ENCODE data around the gene SLC35B3.
"Not testable (repeated sequence)": the region's sequence is repeated elsewhere in the genome, so short reads cannot be mapped to it uniquely, and the experiment has no call there.

The SLC35B3 gene

DNA sequence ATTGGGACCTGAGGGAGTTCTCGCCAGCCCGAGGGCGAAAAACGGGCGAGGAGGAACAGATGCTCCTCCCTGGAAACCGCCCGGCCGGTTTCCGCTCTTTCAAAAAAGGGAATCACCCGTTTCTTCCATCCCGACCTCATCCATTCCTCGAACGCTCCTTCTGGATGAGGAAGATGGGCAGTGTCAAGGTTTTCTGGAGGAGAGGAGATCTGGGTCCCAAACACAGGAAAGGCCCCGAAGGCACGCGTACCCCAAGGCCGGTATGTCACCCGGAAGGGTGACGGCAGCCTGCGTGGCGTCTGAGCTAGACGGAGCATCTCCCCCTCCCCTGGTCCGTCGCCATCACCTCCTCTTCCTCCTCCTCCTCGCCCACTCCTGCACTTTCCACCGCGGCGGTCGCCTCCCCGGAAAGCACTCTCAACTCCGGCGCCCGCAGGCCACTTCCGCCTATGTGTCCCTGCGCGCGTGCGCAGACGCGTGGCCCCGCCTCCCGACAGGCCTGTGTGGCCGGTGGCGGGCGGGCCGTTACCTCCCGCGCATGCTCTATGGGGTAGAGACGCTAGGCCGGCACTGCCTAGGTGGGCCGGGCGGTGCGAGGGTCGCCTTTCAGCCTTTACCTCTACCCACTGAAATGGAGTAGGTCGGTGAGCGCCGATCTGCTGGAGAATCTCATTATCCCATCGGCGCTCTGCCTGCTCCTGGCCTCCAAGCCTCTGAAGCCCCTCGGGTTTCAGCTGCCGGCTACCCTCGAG, at the start of gene SLC35B3:
Gene SLC35B3, minus strand, starts transcription at position 453 of the 752 bp plus-strand sequence.
- DNase-seq, result peak; percentile 97

DNA sequence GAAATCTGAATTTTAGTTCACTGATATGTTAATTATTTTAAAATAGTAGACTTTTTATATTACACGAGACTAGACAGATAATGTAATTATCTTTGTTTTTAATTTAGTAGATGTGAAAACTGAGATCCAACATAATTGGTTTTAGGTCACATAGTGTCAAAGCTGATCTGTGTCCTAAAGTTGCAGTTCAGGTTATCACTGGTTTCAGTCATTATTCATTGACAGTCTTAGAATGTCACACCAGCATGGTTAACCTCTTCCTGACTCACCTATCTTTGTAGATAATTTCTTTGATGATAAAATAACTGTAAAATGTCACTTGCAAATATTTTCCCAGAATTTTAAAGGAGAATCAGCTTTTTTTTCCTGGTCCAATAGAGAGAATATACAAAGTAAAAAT, 48.3 kb upstream of the SLC35B3 start:
- no peak for DNase-seq

DNA sequence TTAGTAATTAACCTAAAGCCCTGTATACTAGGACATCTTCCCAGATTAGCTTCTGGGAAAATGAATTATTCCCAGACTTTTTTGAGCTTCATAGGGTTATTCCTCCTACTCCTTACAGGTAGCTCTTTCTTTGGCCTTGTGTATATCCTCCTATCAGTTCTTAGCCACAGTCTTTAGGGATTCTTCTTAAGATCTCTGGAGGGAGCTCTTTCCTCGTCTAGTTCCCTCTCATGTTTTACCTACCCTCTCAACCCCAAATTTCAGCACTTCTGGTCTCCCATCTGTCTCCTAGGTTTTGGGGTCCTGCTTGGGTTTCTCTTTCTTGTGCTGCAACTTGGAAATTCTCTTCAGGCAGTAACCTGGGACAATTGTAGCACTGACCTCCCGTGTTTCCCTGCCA, 46.4 kb upstream of the SLC35B3 start:
- no peak for DNase-seq

DNA sequence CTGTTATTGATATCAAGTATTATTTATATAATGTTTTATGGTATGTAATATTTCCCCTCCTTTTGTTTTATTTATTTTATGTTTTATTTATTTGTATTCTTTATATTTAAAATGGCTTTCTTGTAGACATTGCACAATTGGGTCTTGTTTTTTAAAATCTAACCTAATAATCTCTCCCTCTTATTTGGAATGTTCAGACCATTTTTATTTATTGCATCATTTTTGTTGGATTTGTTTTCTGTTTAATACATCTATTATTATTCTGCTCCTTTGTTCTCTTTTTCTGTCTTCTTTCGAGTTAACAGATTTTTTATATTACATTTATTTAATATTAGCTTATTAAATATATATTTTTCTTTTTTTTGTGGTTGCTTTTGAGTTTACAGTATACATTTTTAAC, 43.1 kb upstream of the SLC35B3 start:
- DNase-seq, result no peak

DNA sequence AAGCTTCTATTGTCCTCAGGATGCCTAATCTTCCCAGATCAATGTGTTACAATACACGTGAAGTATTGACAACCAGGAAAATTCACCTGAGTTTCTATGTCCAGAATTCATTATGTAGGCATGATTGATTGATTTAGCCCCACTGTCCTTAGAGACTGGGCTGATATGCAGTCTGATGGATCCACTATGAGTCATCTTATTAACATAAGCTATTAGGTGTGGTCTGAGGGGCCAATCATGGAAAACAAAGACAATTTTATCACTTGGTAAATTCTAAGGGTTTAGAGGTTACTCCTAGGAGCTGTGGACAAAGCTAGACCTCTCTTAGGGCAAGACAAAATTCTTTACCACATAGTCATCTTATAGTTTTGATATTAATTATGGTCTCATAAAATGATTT, 41.3 kb upstream of the SLC35B3 start:
- DNase-seq, result no peak

DNA sequence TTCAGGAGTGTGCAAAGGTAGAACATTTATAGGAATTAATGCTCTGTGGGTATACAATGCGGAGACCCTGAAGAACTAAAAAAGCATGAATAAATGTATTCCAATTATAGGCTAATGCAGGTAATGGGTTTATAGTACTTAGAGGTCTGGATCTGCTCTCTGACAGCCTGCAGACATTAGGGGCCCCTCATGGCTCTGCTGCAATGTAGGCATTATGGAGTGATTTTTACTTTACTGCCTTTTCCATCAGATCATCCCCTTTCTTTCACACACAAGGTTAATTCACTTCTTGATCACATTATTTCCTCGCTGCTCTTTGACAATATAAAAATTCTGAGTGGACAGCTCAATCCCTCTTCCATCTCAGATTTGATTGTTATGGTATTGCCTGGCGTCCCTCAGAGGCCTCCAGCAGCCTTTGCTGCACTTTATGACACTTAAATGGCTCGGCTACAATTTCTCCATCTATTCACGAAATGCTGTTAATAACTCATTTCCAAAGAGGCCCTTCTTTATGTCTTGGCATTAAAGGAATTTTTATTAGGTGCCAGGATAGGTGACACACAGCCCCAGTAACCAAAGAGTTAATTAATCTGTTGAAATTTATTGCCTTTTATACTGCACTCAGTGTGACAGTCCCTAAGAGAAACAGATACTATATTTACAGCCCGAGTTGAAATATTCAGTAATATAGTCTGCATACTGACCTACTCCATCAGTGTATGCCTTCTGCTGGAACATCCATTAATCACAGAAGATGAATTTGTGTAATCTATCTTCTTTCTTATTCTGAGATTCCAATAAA, 33.4 kb upstream of the SLC35B3 start:
- no peak for DNase-seq

DNA sequence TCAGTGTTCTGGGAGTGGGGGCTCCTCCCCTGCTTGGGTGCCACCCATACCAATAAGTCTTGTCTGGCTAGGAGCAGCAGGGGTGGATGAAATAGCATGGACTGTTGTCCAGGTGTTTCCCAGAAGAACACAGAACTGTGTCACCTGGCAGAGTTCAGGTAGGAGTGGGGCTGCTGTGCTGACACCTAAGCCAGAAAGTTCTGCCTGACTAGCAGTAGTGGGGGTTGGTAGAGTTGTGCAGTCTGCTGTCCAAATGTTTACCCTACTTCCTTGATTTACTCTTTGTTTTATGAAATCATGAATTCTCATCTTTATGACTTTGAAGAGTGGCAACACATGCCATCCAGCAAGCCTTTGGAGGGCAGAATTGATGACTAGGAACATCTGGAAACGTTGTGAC, 27.3 kb upstream of the SLC35B3 start:
- DNase-seq, result no peak

DNA sequence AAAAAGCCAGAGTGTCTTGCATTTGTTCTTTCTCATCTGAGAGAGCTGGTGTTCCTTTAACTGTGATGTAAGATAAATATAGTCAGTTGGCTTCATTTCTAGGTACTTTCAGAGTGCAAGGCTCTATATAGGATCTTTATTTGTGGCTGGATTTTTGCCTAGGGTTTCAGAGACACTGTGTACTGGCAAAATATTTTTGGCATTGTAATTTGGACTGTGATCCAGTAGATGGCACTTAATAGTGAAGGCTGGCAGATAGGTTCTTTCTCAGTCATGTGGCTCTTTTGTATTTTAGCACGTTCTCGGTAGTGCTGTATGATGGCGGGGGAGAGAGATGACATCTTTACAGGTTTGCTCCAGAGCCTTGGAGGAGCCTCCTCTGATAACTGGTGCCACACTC, 26.8 kb upstream of the SLC35B3 start:
- no peak for DNase-seq

DNA sequence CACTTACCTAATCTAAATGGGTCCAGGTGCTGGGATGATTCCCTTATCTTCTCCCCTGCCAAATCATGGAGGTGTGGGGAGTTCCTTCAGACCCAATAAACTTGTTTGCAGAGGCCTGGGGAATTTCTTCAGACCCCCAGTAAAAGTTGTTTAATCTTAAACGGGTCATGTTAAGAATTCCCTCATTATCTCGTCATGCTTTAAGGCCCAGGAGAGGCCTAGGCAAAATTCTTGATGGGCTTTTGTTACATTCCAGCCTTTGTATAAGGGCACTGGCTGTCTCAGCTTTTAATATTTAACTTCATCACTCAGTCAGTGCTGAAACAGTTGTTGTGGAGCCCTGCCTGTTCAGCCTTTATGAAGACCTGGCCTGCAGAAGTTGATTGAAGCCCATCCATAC, 11.0 kb upstream of the SLC35B3 start:
- no peak for DNase-seq

DNA sequence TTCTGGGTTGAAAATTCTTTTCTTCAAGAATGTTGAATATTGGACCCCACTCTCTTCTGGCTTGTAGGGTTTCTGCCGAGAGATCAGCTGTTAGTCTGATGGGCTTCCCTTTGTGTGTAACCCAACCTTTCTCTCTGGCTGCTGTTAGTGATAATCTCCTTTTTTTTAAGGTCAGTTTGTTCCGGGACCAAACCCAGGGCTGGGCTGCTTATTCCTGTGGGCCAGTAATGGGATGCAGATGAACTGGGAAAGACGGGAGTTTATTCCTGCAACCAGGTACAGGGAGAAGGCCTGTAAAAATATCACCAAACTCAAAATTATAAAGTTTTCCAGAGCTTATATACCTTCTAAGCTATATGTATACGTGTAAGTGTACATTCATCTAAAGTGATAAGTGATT, 10.6 kb upstream of the SLC35B3 start:
- not testable (repeated sequence) for DNase-seq

DNA sequence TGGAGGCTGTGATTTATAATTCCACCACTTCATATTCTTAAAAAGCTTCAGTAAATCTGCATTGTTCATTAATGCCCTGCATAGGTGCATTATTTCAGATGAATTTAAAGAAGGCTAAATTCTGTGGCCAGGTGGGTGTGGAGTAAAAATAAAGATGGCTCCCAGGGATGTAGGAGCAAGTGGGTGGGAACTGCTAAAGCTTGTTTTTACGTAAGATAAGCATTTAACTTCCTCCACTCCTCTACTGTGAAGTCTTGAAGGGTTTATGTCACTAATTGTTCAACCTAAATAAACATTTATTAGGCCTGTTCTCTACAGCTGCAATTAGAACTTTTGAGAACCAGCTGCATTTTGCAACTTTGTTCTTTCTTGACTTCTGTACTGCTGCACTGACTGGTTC, 6.8 kb upstream of the SLC35B3 start:
- no peak for DNase-seq

DNA sequence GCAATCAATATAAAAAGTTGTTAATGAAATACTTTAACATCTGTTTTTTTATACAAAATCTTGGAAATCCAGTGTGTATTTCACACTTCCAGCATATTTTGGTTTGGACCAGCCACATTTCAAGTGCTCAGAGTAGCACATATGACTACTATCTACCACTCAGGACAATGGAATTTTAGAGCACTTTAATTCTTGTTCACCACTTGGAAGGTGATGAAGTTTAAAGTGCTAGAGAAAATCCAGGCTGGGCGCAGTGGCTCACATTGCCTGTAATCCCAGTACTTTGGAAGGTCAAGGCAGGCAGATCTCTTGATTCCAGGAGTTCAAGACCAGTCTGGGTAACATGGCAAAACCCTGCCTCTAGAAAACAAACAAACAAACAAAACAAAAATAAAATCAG, 6.1 kb upstream of the SLC35B3 start:
- no peak for DNase-seq

DNA sequence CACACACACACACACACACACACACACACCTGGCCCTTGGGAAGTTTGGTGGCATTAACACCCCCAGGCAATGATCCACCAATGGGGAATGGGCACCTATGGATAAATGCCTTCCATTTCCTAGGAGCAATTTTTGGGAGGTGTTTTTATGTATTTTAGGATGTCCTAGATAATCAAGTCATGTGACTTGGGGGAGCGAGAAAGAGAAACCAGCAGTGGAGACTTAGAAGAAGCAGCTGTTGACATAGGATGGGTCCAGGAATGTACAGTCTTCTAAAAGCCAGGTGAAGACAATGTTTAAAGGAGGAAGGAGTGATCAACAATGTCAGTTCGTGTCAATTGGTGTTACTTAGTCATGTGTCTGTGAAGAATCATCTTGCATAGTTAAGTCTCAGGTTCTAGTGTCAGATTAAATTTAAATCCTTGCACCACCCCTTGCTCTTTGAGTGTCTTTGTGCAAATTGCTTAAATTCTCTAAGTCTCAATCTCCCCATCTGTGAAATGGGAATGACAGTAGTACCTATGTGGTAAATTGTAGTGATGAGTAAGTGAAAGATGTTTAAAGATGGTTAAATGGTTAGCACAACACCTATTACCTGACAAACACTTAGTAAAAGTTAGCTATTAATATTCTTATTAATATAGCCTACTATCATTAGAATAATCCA, 4.4 kb upstream of the SLC35B3 start:
- DNase-seq, result no peak

DNA sequence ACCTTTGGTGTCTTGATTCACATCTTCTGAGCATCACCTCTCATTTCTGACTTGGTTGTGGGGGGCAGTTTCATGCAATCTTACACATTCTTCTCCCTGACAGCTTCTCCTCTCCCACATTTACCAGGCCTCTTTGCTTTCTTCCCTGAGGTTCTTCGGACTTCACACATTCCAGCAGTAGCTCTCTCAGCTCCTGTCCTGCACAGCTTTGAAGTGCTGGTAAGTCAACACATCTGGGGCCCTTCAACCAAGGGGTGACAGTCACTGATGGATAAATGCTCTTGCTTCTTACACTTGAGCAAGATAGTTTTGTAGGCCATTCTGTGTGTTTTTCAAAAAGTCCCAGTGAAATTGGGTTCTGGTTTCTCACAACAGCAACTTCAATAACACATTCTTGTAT, 2.5 kb upstream of the SLC35B3 start:
- DNase-seq, result no peak

DNA sequence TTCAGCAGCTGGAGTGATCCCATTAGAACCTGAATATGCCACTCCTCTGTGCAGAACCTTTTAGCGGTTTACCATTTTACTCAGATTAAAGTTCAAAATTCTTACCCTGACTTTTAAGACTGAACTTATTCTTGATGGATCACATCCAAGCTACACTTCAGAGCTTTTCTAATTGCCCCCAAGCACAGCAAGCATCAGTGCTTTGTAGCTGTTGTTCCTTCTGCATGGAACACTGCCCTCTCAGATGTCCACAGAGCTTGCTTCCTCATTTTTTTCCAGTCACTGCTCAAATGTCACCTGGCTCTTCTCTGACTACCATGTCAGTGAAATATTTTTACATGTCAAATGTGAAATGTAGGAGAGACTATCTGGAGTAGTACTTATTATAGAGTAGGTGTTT, 1.6 kb upstream of the SLC35B3 start:
- no peak for DNase-seq

DNA sequence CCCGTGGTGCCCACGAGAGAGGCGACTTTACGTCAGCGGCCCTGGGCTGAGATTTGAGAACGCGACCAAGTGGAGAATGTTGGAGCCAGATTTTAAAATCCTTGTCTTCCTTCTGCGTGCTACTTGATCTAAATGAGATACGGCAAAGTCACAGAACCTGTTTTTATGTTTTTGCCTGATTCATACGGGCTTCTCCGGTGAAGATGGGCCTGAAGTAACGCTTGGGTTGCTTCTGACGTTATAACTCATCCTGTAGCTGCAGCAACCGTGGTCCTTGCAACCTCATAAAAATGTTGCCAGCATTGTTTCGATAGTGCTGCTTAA, 462 bp upstream of the SLC35B3 start:
- no peak for DNase-seq

DNA sequence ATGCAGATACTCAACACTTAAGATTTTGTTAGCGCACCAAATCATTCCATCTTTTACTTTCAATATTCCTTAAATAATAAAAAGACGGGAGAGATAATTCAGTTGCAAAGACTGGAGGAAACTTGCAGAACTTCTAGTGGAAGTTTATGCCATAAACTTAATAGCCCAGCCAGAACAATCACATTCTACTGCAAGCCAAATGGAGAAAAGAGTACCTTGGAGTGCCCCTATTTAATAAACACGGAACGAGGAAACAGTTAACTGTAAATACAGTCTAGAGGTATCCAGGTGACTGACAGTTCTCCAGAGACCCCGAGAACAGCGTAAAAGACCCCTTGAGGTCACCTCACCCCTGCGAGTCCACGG, 635 bp downstream of the SLC35B3 start:
- no peak for DNase-seq

DNA sequence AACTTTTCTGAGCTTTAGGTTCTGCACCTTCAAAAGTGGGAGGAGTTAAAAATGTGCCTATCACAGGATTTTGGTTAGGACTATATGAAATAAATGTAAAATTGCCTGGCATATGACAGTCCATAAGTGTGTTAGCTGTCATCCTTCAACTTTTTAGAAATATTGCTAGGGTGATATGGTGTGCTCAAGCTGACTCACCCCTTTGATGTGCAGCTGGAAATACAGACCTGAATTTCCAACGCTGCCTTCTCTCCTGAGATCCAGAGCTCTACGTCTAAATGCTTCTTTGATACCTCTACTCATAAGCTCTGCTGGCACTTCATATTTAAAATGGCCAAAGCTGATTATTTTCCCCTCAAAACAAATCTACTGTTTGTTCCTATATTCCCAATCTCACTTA, 2.7 kb downstream of the SLC35B3 start:
- DNase-seq, result no peak

DNA sequence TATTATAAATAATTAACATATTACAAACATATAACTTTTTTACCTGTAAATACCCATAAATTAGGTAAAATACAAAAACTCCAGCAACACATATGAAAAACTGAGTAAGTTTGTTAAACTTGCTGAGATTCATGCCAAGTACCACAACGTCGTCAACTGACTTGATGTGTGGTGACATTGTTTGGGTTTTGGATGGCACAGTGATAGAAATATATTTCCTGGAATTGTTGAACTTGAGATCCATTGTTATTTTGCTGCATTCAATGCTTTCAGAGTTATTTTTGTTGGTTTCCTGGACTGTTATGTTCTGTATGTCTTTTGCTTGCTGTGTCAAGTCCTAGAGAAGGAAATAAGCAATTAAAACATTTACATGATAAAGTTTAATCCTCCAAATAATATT, 5.5 kb downstream of the SLC35B3 start:
- no peak for DNase-seq

DNA sequence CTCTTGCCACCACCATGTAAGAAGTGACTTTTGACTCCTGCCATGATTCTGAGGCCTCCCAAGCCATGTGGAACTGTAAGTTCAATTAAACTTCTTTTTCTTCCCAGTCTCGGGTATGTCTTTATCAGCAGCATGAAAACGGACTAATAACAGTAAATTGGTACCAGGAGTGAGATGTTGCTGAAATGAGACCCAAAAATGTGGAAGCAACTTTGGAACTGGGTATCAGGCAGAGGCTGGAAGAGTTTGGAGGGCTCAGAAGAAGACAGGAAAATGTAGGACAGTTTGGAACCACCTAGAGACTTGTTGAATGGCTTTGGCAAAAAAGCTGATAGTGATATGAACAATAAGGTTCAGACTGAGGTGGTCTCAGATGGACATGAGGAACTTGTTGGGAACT, 8.8 kb downstream of the SLC35B3 start:
- not testable (repeated sequence) for DNase-seq

DNA sequence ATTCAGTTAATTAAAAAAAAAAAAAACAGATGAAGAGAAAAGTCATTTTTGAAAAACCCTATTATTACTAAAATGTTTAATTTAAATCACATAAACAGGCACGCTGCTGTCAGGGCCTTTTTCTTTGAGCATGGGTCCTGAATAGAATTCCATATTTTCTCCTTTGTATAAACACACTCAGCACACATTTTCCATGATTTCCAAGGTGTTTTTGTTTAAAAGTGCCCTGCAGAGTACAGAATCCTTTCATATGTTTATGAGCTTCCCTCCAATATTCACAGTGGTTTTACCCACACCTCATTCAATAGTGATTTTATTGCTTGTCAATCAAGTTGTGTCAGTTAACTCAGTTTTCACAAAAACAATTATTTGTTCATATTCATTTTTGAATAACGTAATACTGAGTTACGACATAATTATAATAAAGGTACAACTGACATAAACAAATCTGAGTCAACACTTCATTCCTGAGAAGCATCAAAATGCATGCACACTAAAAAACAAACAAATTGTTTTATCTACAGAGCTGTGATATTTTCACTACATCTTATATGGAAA, 15.2 kb downstream of the SLC35B3 start:
- no peak for DNase-seq

DNA sequence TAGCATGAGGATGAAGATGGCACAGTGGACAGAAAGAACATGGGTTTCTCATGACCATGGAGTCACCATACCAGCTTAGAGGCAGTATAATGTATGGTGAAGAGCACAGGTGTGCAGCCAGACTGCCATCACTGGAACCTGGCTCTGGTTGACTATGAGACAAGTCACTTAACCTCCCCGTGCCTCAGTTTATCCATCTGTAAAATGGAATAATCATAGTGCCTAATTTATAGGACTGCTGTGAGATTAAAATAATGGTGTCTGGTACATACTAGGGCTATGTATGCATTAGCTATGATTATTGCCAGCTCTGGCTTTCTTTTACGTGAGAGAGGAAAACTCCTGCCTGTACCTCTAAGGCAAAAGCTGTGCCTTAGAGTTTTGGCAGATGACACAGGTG, 19.4 kb downstream of the SLC35B3 start:
- DNase-seq, result no peak

DNA sequence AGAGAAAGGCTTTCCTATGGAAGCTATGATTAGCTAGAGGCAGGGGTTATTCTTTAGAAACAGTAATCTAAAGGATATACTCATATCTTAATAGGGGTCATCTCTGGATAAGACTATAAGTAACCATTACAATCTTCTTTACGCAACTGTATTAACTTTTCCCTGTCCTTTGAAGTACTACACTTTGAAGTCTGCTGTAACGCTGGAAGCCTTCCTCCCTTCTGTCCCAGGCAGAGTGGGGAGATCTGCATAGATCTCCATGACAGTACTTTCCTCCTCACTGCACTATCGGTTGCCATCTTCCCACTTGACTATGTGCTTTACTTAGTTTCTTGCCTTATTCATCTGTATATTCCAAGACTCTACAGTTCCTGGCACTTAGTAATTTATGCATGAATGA, 20.1 kb downstream of the SLC35B3 start:
- DNase-seq, result no peak

DNA sequence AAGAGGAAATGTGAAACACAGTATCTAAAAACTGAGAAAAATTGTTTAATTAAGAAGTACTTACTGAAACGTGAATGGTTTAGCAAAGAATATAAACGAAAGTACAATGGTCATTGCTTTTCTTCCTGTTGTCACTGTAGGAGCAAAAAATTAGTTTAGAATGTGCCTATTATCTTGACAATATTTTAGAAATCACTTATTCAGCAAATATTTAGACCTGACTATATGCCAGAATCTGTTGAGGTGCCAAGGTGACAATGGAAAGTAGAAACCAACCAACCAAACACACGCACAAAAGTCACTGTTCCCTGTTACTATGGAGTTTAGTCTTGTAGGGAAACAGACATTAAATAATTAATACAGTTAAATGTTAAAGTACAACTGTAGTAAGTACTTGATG, 20.5 kb downstream of the SLC35B3 start:
- no peak for DNase-seq
